ENCODE data around the gene TBCD.

TBCD gene

DNA sequence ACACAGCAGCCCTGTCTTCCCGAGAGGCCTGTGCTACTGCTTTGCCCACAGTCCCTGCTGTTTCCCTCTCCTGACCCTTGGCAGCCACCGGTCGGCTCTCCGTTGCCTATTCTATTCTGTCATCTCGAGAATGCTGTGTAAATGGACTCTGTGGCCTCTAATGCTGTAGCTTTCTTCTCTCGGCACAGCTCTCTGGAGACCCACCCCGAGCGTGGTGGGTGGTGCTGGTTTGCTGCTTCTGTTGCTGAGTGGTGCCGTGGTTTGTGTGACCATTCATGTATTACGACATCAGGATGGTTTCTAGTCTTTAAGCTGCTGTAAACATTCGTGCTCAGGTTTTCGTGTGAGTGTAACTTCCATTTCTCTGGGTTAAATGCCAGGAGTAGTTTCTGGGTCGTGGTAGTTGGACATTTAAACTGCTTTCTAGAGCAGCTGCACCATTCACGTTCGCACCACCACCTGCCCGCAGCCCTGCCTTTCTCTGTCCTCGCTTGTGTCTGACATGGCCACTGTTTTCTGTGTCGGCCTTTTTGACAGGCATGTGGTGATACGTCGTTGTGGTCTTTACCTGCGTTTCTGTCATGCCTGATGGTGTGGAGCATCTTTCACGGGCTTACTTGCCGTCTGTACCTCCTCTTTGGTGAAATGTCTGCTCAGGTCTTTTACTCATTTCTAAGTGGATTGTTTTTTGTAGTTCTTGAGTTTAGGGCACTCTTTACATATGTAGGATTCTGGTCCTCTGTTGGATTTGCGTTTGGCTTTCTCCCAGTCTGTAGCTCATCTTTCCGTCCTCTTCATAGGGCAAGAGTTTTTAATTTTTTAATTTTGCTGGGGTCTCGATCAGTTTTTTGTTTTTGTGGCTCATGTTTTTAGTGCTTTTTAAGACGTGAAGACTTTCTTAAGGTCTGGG is 135.6 kb downstream of the TBCD start:
- H3K9ac ChIP-seq: peak overlapping the region; percentile 22; the same call in 1 of the 2 replicates
- no peaks in the 10 kb centered on the region for H3K9me3 ChIP-seq
- no peaks in the 10 kb centered on the region for H3K27me3 ChIP-seq
- H4K20me1 ChIP-seq: peaks cover 52% of the 10 kb centered on the region
- peak overlapping the region; percentile 32 for H3K27ac ChIP-seq
- H3K4me2 ChIP-seq: peak overlapping the region; percentile 87
- H3K4me1 ChIP-seq: peaks cover 97% of the 10 kb centered on the region
- H3K36me3 ChIP-seq: peaks cover 28% of the 10 kb centered on the region
- peak overlapping the region; percentile 15; the same call in 1 of the 2 replicates for H3K4me3 ChIP-seq
- TF ChIP-seq Cebpa-rat (IDR thresholded peaks at IDR 0.05): peak; percentile 76

DNA sequence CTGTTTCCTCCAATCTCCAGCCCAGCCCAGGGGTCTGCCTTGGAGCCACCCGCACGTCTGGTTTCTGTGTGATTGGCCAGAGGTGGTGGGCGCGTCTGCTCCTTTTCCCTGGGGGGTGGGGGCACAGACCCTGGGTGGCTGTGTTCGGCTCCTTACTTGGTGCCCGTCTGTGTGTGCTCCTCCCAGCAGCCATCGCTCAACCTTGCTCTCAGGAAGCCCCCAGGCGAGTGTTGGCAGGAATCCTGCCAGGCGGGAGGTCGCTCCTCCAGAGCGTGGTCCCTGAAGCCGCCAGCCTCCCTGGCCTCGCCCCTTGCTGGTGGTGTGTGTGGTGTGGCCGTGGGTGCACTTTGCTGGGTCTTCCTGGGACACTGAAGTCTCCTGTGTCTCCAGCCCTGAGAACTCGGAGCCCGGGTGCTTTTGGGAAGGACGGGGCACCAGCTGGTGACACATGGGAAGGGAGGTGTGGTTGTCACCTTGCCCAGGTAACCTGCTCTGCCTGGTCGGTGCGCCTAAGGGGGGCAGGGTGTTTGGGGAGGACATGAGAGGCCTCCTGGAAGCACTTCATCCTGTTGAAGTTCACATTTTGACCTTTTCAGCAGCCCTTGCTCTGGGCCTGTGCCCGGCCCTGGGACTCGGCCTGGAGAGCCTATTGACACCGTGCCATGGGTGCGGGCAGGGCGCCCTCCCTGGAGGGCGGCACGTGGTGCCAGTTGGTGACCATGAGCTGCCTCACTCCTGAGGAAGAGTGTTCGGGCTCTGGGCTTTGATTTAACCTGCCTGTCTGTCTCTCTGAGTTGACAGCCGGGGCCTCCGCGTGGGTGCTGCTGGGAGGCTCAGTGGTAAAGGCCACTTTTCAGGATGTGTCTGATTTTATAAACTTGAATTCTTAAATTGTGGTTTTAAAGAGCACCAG is 137.0 kb downstream of the TBCD start:
- peaks cover 97% of the 10 kb centered on the region for H3K4me1 ChIP-seq

DNA sequence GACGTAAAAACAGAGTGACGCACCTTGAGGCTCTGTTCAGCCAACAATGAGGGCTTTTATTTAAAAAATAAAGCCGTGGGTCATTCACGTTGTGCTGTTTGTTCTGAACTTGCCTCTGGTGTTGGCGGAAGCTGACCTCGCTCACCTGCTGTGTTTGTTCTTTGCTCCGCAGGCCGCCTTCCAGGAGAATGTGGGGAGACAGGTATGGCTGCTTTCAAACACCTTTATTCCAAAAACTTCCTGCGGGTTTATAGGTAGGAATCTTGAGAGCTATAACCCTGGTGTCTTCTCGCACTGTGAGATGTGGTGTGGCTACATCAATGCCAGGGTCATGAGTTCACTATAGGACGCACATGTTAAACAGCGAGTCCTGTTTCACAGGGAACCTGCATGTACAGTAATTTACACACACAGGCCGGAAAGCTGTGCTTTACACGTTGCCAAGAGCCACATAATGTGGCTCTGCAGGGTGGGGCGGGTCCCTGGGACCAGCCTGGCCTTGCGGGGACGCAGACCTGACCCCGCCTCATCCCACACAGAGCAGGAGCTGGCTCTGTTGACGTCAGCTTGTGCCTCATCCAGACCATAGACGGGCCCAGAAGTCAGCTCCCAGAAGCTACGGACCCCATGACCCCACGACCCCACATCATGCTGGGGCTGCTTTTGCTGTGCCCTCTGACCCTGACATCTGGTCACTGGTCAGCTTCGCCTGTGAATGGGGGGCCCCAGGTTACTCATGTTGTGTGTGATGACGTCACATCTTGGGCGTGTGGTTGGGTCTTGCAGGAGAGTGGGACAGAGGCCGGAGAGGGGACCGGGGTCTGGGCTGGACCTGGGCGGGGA is 137.9 kb downstream of the TBCD start:
- peak overlapping the region; percentile 87 for H3K4me2 ChIP-seq
- no peaks in the 10 kb centered on the region for H3K9me3 ChIP-seq
- H3K4me3 ChIP-seq: no peak overlapping the region
- peaks cover 97% of the 10 kb centered on the region for H3K4me1 ChIP-seq
- TF ChIP-seq Cebpa-rat (IDR thresholded peaks at IDR 0.05): no peak
- 0 out of 2 replicates have a peak overlapping the region, but pooled peaks have one; percentile 57 for H3K27ac ChIP-seq
- no peaks in the 10 kb centered on the region for H3K27me3 ChIP-seq
- 0 out of 2 replicates have a peak overlapping the region, but pooled peaks have one; percentile 39 for H3K9ac ChIP-seq
- peaks cover 29% of the 10 kb centered on the region for H3K36me3 ChIP-seq
- peaks cover 30% of the 10 kb centered on the region for H4K20me1 ChIP-seq

More for the DNA sequence above, 137.0 kb downstream of the TBCD start:
- no peaks in the 10 kb centered on the region for H3K9me3 ChIP-seq
- H3K4me3 ChIP-seq: no peak overlapping the region
- peak overlapping the region; percentile 39; the same call in 1 of the 2 replicates for H3K9ac ChIP-seq
- peak overlapping the region; percentile 57 for H3K27ac ChIP-seq
- H4K20me1 ChIP-seq: peaks cover 38% of the 10 kb centered on the region
- H3K36me3 ChIP-seq: peaks cover 28% of the 10 kb centered on the region
- no peak for TF ChIP-seq Cebpa-rat (IDR thresholded peaks at IDR 0.05)
- no peaks in the 10 kb centered on the region for H3K27me3 ChIP-seq
- peak overlapping the region; percentile 87 for H3K4me2 ChIP-seq

DNA sequence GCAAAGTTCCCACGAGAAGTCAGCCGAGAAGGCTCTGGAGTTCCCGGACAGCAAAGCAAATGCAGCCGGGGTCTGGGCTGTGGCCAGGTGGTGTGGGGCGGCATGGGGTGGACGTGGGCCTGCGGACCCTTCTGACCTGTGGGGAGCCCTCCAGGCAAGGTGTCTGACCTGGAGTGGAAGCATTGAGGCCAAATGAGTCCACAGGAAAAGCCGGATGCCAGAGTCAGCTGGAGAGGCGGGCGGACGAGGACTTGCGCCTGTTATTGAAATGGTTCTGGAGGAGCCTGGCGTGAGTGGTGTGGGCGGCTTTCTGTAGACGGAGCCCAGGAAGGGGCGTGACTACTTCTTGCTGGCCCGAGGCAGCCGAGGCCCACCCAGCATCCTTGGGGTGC is 138.5 kb downstream of the TBCD start:
- H3K9me3 ChIP-seq: no peaks in the 10 kb centered on the region
- TF ChIP-seq Cebpa-rat (IDR thresholded peaks at IDR 0.05): no peak
- H4K20me1 ChIP-seq: peaks cover 25% of the 10 kb centered on the region
- H3K4me1 ChIP-seq: peaks cover 97% of the 10 kb centered on the region
- no peak overlapping the region for H3K4me3 ChIP-seq
- peaks cover 35% of the 10 kb centered on the region for H3K36me3 ChIP-seq
- H3K27ac ChIP-seq: peak overlapping the region; percentile 16; the same call in 1 of the 2 replicates
- no peak overlapping the region for H3K9ac ChIP-seq
- peak overlapping the region; percentile 87 for H3K4me2 ChIP-seq
- H3K27me3 ChIP-seq: no peaks in the 10 kb centered on the region

DNA sequence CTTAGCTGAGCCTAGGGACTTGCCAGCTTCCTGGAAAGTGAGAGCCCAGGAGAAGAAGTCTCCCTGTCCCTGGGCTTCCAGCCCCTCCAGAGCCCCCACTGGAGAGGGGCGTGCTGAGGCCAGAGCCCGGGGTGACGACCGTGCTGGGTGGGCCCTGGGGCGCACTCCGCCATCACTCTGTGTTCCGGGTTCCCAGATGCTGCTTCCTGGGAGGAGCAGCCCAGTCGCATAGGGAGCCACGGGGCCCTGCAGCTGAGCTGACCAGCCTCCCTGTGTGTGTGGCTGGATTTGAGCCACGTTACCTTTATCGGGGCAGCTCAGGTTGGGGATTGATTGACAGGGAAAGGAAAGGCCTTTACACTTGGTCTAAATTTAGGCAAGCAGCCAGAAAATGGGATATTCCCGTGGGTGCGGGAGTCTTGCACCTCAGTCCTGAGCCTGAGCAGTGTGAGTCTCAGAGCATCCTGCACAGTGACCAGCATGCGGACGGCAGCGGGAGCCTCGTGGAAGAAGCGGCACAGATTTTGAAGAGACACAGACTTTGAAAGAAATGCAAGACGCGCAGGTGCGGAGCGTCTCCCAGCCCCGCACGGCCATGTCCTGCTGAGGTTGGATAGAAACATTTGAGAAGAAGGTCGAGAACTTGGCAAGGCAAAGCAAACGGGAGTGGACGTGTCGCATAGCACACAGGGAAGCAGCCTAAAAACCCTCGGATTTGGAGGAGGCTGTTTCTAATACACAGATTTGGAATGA is 139.2 kb downstream of the TBCD start:
- Histone ChIP-seq H4K20me1 (peaks cover 25% of the 10 kb centered on the region), H3K4me3 (no peak overlapping the region), H3K36me3 (peaks cover 43% of the 10 kb centered on the region), H3K4me1 (peaks cover 97% of the 10 kb centered on the region), H3K27ac (peak overlapping the region; percentile 16; the same call in 1 of the 2 replicates), H3K9me3 (no peaks in the 10 kb centered on the region), H3K4me2 (peak overlapping the region; percentile 87), H3K9ac (no peak overlapping the region), H3K27me3 (no peaks in the 10 kb centered on the region)
- no peak for TF ChIP-seq Cebpa-rat (IDR thresholded peaks at IDR 0.05)

DNA sequence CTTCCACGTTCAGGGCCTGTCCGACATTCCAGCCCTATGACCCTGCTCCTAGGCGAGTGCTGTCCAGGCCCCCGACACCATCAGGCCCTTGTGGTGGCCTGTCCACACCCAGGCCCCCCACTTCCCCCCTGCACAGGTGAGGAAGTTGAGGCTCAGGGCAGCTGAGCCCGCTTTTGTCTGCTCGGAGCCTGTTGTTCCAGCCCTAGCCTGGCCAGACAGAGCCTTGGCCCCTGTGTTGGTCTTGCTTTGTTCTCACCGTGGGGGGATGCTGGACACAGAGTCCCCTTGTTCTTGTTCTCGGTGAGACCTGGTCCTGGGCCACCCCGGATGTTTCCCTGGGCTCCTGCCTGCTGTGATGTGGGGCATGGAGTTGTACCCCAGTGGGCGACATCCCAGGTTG is 140.0 kb downstream of the TBCD start:
- no peak for TF ChIP-seq Cebpa-rat (IDR thresholded peaks at IDR 0.05)
- Histone ChIP-seq H3K27me3 (no peaks in the 10 kb centered on the region), H3K4me1 (peaks cover 98% of the 10 kb centered on the region), H3K9me3 (no peaks in the 10 kb centered on the region), H3K9ac (no peak overlapping the region), H3K27ac (peak overlapping the region; percentile 58; the same call in 1 of the 2 replicates), H3K36me3 (peaks cover 51% of the 10 kb centered on the region), H4K20me1 (peaks cover 24% of the 10 kb centered on the region), H3K4me3 (no peak overlapping the region), H3K4me2 (peak overlapping the region; percentile 69)

DNA sequence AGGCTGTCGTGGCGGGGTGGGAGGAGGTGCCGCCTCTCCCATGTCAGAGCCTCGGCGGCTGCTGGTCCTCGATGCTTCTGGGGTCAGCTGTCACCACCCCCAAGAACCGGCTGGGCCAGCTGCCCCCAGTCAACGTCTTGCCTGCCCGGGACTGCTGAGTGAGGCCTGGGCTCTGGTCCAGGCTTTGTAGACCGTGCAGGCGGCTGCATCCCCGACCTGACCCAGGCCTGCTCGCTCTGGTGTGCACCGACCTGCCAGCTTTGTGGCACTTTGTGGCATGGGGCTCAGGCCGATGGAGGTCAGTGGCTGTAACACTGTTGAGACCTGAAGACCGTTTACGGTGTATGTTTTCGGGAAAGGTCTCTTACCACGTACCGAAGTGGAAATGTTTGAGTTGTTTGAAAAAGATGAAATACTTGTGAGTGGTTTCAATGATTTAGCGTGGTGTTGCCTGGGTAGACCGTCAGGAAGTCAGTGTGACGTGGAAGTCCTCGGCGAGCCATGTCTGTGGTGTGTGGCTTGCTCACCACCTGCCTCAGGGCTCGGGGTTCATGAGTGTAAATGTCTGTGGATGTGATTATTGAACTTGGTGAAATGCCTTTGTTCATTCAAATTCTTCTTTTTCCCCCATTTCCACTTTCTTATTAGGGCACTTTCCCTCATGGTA is 141.2 kb downstream of the TBCD start:
- Histone ChIP-seq H3K27me3 (no peaks in the 10 kb centered on the region), H3K36me3 (peaks cover 56% of the 10 kb centered on the region), H4K20me1 (peaks cover 13% of the 10 kb centered on the region), H3K27ac (peak overlapping the region; percentile 58), H3K4me3 (no peak overlapping the region), H3K4me2 (peak overlapping the region; percentile 69), H3K4me1 (peaks cover 98% of the 10 kb centered on the region), H3K9ac (0 out of 2 replicates have a peak overlapping the region, but pooled peaks have one; percentile 8), H3K9me3 (no peaks in the 10 kb centered on the region)
- no peak for TF ChIP-seq Cebpa-rat (IDR thresholded peaks at IDR 0.05)

DNA sequence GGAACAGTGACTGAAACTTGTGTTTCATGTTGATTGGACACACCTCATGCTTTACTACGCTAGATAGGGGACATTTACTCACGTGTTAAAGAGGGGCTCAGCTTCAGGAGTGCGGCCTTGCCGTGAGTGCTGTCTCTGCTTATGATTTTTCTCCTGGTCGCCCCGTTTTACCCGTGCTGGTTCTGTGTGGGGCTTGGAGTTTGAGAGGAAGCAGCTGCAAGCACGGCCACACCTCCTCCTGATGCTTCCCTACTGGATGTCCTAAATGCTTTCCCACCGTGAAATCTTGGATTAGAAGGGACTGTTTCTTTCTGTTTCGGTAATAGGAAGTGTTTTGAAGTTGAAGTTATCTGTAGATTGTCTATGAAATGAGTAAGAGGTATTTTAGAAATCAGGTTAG is 141.9 kb downstream of the TBCD start:
- H3K9me3 ChIP-seq: no peaks in the 10 kb centered on the region
- H3K27ac ChIP-seq: peak overlapping the region; percentile 58
- no peaks in the 10 kb centered on the region for H3K27me3 ChIP-seq
- peak overlapping the region; percentile 34 for H3K9ac ChIP-seq
- TF ChIP-seq Cebpa-rat (IDR thresholded peaks at IDR 0.05): no peak
- H4K20me1 ChIP-seq: peaks cover 5% of the 10 kb centered on the region
- H3K4me3 ChIP-seq: no peak overlapping the region
- H3K36me3 ChIP-seq: peaks cover 57% of the 10 kb centered on the region
- peaks cover 98% of the 10 kb centered on the region for H3K4me1 ChIP-seq
- peak overlapping the region; percentile 69 for H3K4me2 ChIP-seq
